ENCODE measurements around the gene CFAP53.

The CFAP53 gene

GRCh38 chr18:50274044-50274442 lies 7.7 kb upstream of the CFAP53 start:
- ATAC-seq, result no peak
- TF ChIP-seq ZFP3 (CRISPR knock-in tag; IDR thresholded peaks at IDR 0.05) (no peak), TOX (CRISPR knock-in tag; IDR thresholded peaks at IDR 0.05; ENCODE audit: borderline replicate concordance) (no peak), BACH2 (CRISPR knock-in tag; IDR thresholded peaks at IDR 0.05; ENCODE audit: borderline replicate concordance) (no peak), PPARA (CRISPR knock-in tag; IDR thresholded peaks at IDR 0.05; ENCODE audit: borderline replicate concordance) (no peak), ISL1 (CRISPR knock-in tag; IDR thresholded peaks at IDR 0.05) (no peak), TSHZ2 (CRISPR knock-in tag; IDR thresholded peaks at IDR 0.05) (no peak), TCF4 (CRISPR knock-in tag; IDR thresholded peaks at IDR 0.05; ENCODE audit: borderline replicate concordance) (no peak), OSR1 (CRISPR knock-in tag; IDR thresholded peaks at IDR 0.05) (no peak)

GRCh38 chr18:50273203-50274043 lies 7.1 kb upstream of the CFAP53 start:
- ATAC-seq, result no peak
- TF ChIP-seq ESRRG (CRISPR knock-in tag; IDR thresholded peaks at IDR 0.05), result no peak
- TF ChIP-seq OSR1 (CRISPR knock-in tag; IDR thresholded peaks at IDR 0.05), result no peak
- no peak for TF ChIP-seq ZNF8 (CRISPR knock-in tag; IDR thresholded peaks at IDR 0.05)
- no peak for TF ChIP-seq PPARA (CRISPR knock-in tag; IDR thresholded peaks at IDR 0.05; ENCODE audit: borderline replicate concordance)
- no peak for TF ChIP-seq ZC3H10 (CRISPR knock-in tag; IDR thresholded peaks at IDR 0.05)
- no peak for TF ChIP-seq ISL1 (CRISPR knock-in tag; IDR thresholded peaks at IDR 0.05)
- no peak for TF ChIP-seq TCF4 (CRISPR knock-in tag; IDR thresholded peaks at IDR 0.05; ENCODE audit: borderline replicate concordance)
- no peak for TF ChIP-seq BACH2 (CRISPR knock-in tag; IDR thresholded peaks at IDR 0.05; ENCODE audit: borderline replicate concordance)
- TF ChIP-seq ZNF565 (CRISPR knock-in tag; conservative IDR thresholded peaks at IDR 0.05; ENCODE audit: low read depth), result no peak
- TF ChIP-seq POU6F1 (CRISPR knock-in tag; IDR thresholded peaks at IDR 0.05; ENCODE audit: borderline replicate concordance, low read depth), result no peak
- TF ChIP-seq GLIS3 (CRISPR knock-in tag; IDR thresholded peaks at IDR 0.05), result no peak
- TF ChIP-seq CREB5 (CRISPR knock-in tag; IDR thresholded peaks at IDR 0.05; ENCODE audit: low read depth), result no peak
- no peak for TF ChIP-seq PATZ1 (CRISPR knock-in tag; IDR thresholded peaks at IDR 0.05; ENCODE audit: borderline replicate concordance)
- TF ChIP-seq ZFP3 (CRISPR knock-in tag; IDR thresholded peaks at IDR 0.05), result no peak
- TF ChIP-seq CSRNP3 (CRISPR knock-in tag; IDR thresholded peaks at IDR 0.05), result no peak
- TF ChIP-seq CSDC2 (CRISPR knock-in tag; IDR thresholded peaks at IDR 0.05), result no peak
- no peak for TF ChIP-seq ZFP30 (CRISPR knock-in tag; IDR thresholded peaks at IDR 0.05)

- no peak for ATAC-seq
- TF ChIP-seq CSDC2 (CRISPR knock-in tag; IDR thresholded peaks at IDR 0.05), result no peak
- TF ChIP-seq ZFP3 (CRISPR knock-in tag; IDR thresholded peaks at IDR 0.05), result no peak
- TF ChIP-seq OSR1 (CRISPR knock-in tag; IDR thresholded peaks at IDR 0.05), result no peak
- TF ChIP-seq TSHZ2 (CRISPR knock-in tag; IDR thresholded peaks at IDR 0.05), result no peak
- TF ChIP-seq POU6F1 (CRISPR knock-in tag; IDR thresholded peaks at IDR 0.05; ENCODE audit: borderline replicate concordance, low read depth), result no peak
- TF ChIP-seq ZNF70 (CRISPR knock-in tag; IDR thresholded peaks at IDR 0.05), result no peak
- no peak for TF ChIP-seq ZNF565 (CRISPR knock-in tag; conservative IDR thresholded peaks at IDR 0.05; ENCODE audit: low read depth)
- no peak for TF ChIP-seq ARNTL (CRISPR knock-in tag; IDR thresholded peaks at IDR 0.05; ENCODE audit: borderline replicate concordance, low read depth)
These were observed 6.3 kb upstream of the CFAP53 start for GRCh38 chr18:50272568-50272967.

Data from SK-N-SH treated with all-trans-retinoic acid at 6 μM for 48 hours (cell line).